ENCODE data around the gene SLC6A9. TPM values are rescaled to one million over a fixed set of nuclear protein-coding genes. Genes with fewer than 3 reads are reported as not detected.

Gene SLC6A9
- total RNA-seq, 1 experiment from 2014 or later = 9.2 TPM

GRCh38 chr1:43978551-43979260 lies 52.6 kb downstream of the SLC6A9 start, which contains the start of gene B4GALT2:
B4GALT2 (plus strand) TSS chr1:43979210; CDS start chr1:43981161, 1,951 bp downstream.
- Histone ChIP-seq H3K27me3 (ENCODE audit: control insufficient read depth, insufficient read depth, low read length) (no peaks in the 10 kb centered on the region), H3K27ac (ENCODE audit: low read length) (peak within 1 kb of the TSS; percentile 89), H3K4me3 (ENCODE audit: low read depth in 2 of 2, low read length in 2 of 2) (peak within 1 kb of the TSS; percentile 63 to 75), H3K36me3 (ENCODE audit: control insufficient read depth, insufficient read depth, low read length) (peaks cover 4% of the 10 kb centered on the region; the same call in 1 of the 2 replicates), H3K9me3 (ENCODE audit: control insufficient read depth, insufficient read depth, low read depth, low read length) (no peaks in the 10 kb centered on the region), H3K4me1 (ENCODE audit: control insufficient read depth, insufficient read depth, low read length) (peaks cover 40% of the 10 kb centered on the region)
- POLR2A ChIA-PET = no interaction called here
- CTCF ChIA-PET = no interaction called here
- intact Hi-C loops (cut with micrococcal nuclease; ENCODE audit: unreplicated experiment) = no loop called here
- TF ChIP-seq TCF7L2 (IDR thresholded peaks at IDR 0.05; ENCODE audit: low read depth, low read length) (no peak), CTCF (IDR thresholded peaks at IDR 0.05) (no peak), POLR2AphosphoS5 (IDR thresholded peaks at IDR 0.05; ENCODE audit: low read depth, low read length) (peak; percentile 38; the same call in 1 of the 2 replicates), SIN3A (IDR thresholded peaks at IDR 0.05; ENCODE audit: borderline replicate concordance, insufficient read depth, low read depth, low read length) (0 out of 2 replicates have a peak, but pooled peaks have one; percentile 29), REST (IDR thresholded peaks at IDR 0.05; ENCODE audit: insufficient read depth in 1 of 2, low read depth in 2 of 2, low read length in 1 of 2) (no peak)
- DNase-seq (ENCODE audit: low read depth, low spot score) (no peak), ATAC-seq (peak; percentile 49)
- no TSS peak for BruUV-seq (replicated peaks)
- in situ Hi-C loops (cut with HindIII; ENCODE audit: low pct_unique_long_range_greater_than_20kb, low sequenced_read_pairs) = no loop called here

- BruUV-seq (replicated peaks) = no TSS peak
- Histone ChIP-seq H3K27me3 (ENCODE audit: control insufficient read depth, insufficient read depth, low read length) (no peaks in the 10 kb centered on the region), H3K4me1 (ENCODE audit: control insufficient read depth, insufficient read depth, low read length) (peaks cover 44% of the 10 kb centered on the region), H3K4me3 (ENCODE audit: low read depth in 2 of 2, low read length in 2 of 2) (peak overlapping the region; percentile 59 to 70), H3K9me3 (ENCODE audit: control insufficient read depth, insufficient read depth, low read depth, low read length) (no peaks in the 10 kb centered on the region), H3K27ac (ENCODE audit: low read length) (peak overlapping the region; percentile 88), H3K36me3 (ENCODE audit: control insufficient read depth, insufficient read depth, low read length) (peaks cover 4% of the 10 kb centered on the region; the same call in 1 of the 2 replicates)
- no peak for ATAC-seq
- POLR2A ChIA-PET = no interaction called here
- TF ChIP-seq SIN3A (IDR thresholded peaks at IDR 0.05; ENCODE audit: borderline replicate concordance, insufficient read depth, low read depth, low read length) (no peak), TCF7L2 (IDR thresholded peaks at IDR 0.05; ENCODE audit: low read depth, low read length) (no peak), REST (IDR thresholded peaks at IDR 0.05; ENCODE audit: insufficient read depth in 1 of 2, low read depth in 2 of 2, low read length in 1 of 2) (no peak), CTCF (IDR thresholded peaks at IDR 0.05) (no peak), POLR2AphosphoS5 (IDR thresholded peaks at IDR 0.05; ENCODE audit: low read depth, low read length) (no peak)
- CTCF ChIA-PET = no interaction called here
- intact Hi-C loops (cut with micrococcal nuclease; ENCODE audit: unreplicated experiment) = no loop called here
- no peak for DNase-seq (ENCODE audit: low read depth, low spot score)
- in situ Hi-C loops (cut with HindIII; ENCODE audit: low pct_unique_long_range_greater_than_20kb, low sequenced_read_pairs) = no loop called here
Measured at GRCh38 chr1:43978264-43978550, 53.1 kb downstream of the SLC6A9 start.

Measured in Panc1 (cell line).